T follicular helper cell (primary cell): ENCODE results near the gene KIAA1549.
"Not testable (repeated sequence)": the region's sequence is repeated elsewhere in the genome, so short reads cannot be mapped to it uniquely, and the experiment has no call there.

Source experiments
- DNase-seq: peaks from one replicate; pipeline ENCODE4 v3.0.0-alpha.2; 2020; ENCODE audit warnings: low read depth

KIAA1549 gene

GRCh38 chr7:138811327-138811726, 169.9 kb downstream of the KIAA1549 start:
- not testable (repeated sequence) for DNase-seq

DNA sequence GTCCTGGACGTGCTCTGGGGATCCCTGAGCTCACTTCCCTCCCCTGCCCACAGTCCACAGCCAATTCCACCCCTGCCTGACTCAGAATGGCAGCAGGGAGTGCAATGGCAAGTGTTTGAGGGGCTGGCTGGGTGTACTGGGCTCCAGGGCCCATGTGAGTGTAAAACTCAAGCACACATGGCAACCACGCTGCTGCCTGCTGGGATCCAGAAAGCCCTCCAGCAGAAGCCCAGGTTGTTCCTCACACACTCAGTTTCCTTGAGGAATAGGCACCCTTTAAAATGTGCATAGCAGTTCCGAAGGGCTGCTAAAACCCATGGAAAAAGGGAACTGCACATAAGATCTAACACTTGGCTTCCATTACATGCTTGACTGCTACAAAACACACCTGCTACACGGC, 171.8 kb downstream of the KIAA1549 start:
- no peak for DNase-seq

GRCh38 chr7:138804618-138805017, 176.6 kb downstream of the KIAA1549 start:
- no peak for DNase-seq

- no peak for DNase-seq
Measured at GRCh38 chr7:138802706-138803105, 178.5 kb downstream of the KIAA1549 start.

DNA sequence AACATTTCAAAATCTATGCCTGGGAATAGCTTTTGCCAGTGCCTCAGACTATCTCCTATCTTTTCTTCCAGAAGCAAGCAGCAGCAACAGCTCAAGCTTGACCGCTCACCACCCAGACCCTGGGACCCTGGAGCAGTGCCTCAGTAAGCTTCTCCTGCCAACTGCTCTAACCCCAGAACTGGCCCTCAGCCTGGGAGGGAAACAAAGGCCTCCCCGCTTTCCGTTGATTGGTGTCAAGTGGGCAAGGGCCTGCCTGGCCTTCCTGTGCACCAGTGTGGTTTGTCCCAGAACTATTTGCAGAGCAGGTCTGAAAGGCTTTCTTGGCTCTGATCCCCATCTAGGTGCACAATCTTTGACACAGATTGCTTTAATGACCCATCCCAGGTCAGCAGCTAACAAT, 179.9 kb downstream of the KIAA1549 start:
- no peak for DNase-seq

DNA sequence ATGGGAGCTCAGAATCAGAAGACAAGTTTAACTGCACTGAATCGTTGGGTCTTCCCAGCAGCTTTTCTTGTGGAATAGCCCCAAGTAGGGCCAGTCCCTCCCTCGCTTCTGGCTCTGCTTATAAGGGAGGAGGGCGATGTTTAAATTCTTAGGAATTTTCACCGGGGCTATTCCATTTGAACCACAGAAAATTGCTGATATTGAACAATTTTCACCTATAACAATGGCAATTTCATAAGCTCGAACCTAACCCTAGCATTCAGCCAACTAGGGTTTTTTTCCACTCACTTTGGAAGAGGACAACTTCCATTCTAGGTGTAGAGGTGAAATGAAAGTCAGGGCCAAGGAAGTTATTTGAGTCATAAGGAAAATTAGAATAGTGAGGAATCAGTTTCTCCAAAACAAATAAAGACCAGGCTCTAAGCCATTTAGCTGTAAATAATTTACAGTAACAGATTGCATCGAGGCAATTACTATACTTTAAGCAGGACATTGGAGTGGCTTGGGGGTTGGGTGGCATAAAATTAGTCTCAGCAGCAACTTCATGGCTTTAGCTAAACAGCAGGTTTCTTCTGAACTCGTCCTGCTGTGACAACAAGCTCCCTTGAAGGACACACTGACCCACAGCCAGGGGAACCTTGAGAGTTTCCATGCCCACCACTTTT, 181.7 kb downstream of the KIAA1549 start:
- DNase-seq = no peak

- DNase-seq = no peak
Measured at GRCh38 chr7:138798836-138799235, 182.4 kb downstream of the KIAA1549 start.

DNA sequence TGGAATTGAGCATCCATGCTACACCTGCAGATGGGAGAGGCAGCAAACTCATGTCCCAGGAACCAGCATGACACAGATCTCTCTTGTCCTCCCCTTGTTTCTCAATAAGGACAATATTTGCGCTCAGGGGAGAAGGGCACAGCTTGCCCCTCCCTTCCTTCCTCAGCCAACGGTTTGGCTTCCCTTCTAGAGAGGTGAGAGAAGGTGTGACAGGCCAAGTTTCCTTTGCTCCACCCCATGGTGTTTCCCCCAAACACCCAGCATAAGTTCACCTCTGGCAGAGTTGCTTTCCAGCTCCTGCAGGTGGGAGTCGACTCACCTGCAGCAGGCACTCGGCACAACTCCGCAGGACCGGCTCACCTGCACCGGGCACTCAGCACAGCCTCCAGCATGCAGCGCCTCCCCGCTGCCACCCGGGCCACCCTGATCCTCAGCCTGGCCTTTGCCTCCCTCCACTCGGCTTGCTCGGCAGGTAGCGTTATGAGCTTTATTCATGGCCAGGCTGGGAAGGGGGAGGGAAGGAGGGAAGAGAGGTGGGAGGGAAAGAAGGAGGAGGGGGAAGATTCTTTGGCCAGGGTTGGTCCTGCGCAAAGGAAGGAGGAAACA, 183.4 kb downstream of the KIAA1549 start, which contains the start of the genes ATP6V0A4 and TMEM213:
Gene ATP6V0A4 (minus strand): TSS at position 482 of the 606 bp plus-strand sequence. CDS start 26,949 bp downstream, outside the sequence.
Gene TMEM213 (plus strand): TSS at position 280 of the 606 bp plus-strand sequence. CDS start 111 bp downstream, at position 391.
- no peak for DNase-seq

DNA sequence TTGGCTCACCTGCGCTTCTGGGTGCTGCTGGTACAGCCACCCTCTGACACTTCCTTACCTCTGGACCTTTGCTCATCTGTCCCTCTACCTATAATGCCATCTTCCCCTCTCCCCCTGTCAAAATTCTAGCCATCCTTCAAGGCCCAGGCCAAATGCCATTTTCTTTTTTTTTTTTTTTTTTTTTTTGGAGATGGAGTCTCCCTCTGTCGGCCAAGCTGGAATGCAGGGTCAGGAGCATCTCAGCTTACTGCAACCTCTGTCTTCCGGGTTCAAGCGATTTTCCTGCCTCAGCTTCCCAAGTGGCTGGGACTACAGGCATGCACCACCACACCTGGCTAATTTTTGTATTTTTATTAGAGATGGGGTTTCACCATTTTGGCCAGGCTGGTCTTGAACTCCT, 184.1 kb downstream of the KIAA1549 start:
- not testable (repeated sequence) for DNase-seq

GRCh38 chr7:138796038-138796615, 185.1 kb downstream of the KIAA1549 start:
- no peak for DNase-seq

DNA sequence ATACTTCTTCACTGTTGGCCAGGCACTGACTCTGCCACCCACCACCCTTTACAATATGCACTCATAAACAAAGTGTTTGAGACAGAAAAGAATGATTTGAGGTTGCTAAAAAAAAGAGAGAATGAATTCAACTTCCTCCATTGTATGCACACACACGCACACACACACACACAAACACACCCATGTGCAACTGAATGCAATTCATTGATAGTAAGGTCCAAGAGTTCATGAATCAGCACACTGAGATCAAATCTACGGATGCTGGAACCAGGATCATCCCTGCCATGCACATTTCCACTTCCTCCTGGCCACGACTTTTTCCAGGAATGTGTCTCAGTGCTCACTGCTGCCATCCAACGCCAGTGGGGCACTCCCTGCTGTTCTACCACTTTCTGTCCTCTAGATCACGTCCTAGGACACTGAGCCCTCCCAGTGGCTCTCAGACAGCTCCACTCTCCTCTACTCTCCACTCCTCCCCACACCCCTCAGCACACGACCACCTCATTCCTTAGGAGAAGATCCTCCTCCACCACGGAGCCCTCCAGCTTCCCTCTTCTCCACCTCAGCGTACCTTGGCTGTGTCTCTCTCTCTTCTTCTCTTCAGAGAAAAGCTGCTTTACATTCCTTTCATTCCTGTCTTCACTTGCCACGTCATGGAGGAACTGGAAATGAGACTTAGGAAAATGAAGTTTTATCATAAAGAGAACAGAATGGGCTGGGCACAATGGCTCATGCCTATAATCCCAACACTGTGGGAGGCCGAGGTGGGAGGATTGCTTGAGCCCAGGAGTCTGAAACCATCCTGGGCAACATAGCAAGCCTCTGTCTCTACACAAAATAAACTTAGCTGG, 195.4 kb downstream of the KIAA1549 start:
- DNase-seq = no peak

GRCh38 chr7:138784692-138785091, 196.5 kb downstream of the KIAA1549 start:
- DNase-seq = no peak
